GM12892 (cell line): ENCODE results near the gene SVIL.

Experiments
- POLR2A ChIP-seq: IDR thresholded peaks from 2 replicates; pipeline ENCODE4 v1.6.1; 2011; ENCODE audit warnings: low read depth, low read length, control low read depth
- POLR2AphosphoS5 ChIP-seq: IDR thresholded peaks from 2 replicates; pipeline ENCODE4 v1.6.1; 2011; ENCODE audit warnings: low read depth, low read length, control low read depth
- TAF1 ChIP-seq: IDR thresholded peaks from 2 replicates; pipeline ENCODE4 v1.6.1; 2011; ENCODE audit warnings: low read depth, mild to moderate bottlenecking, control low read depth, low read length, borderline replicate concordance

DNA sequence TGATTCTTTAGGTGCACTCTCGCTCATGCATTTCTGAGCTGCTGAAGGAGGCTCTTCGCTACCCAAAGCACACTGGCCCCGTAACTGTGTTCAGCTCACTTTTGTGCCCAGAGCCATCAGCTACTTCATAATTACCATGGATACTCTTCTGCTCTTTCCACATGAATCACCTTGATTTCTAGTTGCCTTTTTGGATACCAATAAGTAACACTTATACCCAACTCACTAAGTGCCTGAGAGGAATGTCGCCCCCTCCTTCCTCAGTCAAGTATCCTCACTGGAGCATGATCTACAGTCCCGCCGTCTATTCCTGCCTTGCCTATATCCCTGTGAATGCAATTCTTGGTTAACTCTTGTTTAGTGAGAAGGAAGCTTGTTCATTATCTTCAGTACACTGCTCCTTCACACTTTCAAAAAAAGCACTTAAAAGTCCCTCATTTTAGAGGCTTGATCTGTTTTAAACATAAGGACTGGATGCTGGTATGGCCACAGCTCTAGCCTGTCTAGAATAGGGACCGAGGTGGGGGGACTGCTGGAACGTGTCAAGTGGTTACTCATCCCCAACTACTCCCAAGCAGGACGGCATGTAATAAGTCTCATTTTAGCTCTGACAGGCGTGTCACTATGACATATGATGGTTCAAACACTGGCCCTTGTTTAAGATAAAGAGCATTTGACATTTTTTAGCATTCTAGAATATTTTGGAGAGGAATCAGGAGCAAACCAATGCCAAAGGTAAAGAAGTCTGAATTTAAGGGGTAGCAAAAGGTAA, 23.7 kb downstream of the SVIL start:
- no peak for TF ChIP-seq TAF1
- no peak for TF ChIP-seq POLR2AphosphoS5
- no peak for TF ChIP-seq POLR2A
